OCI-LY7 (cell line): ENCODE measurements around the gene GPRIN1.

Experiments
- CTCF ChIP-seq: fragments of 200-600 bp; sonication (generic); conservative IDR thresholded peaks from 2 replicates; pipeline ENCODE4 v1.5.1; 2014; ENCODE audit warnings: mild to moderate bottlenecking, antibody characterized with exemption, low read length, moderate library complexity, mixed read lengths
- EZH2phosphoT487 ChIP-seq: fragments of 200-600 bp; sonication (generic); IDR thresholded peaks from 2 replicates; pipeline ENCODE4 v1.6.1; 2018; ENCODE audit warnings: low read depth, borderline replicate concordance, mild to moderate bottlenecking, mixed run types, antibody characterized with exemption, low read length, moderate library complexity, mixed read lengths

- TF ChIP-seq CTCF (no peak), EZH2phosphoT487 (no peak)
These were observed 34.9 kb downstream of the GPRIN1 start for GRCh38 chr5:176575066-176575465.
